ENCODE data around the gene IKZF3. TPM values are rescaled to one million over a fixed set of nuclear protein-coding genes. Genes with fewer than 3 reads are reported as not detected.
"Not testable (repeated sequence)": the region's sequence is repeated elsewhere in the genome, so short reads cannot be mapped to it uniquely, and the experiment has no call there.

Gene IKZF3
- polyA plus RNA-seq, 3 donors: 0.18 to 0.27 (median 0.21) TPM

- no peak for DNase-seq (ENCODE audit: low read depth in 3 of 3, low spot score in 2 of 3)
Measured at GRCh38 chr17:39787041-39787440, 77.1 kb downstream of the IKZF3 start.

DNA sequence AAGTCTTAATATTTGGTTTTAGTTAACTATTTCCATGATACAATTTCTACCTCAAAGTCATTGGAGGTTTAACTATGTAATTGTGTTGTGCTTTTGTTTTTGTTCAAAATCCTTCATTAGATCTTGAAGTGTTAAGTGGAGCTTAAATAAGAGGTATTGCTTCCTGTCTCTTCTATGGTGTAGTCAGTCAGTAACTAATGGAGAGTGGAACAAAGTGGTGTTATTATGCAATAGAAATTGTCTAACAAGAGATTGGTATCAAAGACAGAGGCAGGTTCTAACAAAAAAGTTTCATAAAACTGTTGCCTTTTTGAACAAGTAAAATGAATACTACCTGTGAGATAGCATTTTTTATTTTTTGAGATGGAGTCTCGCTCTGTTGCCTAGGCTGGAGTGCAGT, 81.1 kb downstream of the IKZF3 start:
- no peak for DNase-seq (ENCODE audit: low read depth in 3 of 3, low spot score in 2 of 3)

DNA sequence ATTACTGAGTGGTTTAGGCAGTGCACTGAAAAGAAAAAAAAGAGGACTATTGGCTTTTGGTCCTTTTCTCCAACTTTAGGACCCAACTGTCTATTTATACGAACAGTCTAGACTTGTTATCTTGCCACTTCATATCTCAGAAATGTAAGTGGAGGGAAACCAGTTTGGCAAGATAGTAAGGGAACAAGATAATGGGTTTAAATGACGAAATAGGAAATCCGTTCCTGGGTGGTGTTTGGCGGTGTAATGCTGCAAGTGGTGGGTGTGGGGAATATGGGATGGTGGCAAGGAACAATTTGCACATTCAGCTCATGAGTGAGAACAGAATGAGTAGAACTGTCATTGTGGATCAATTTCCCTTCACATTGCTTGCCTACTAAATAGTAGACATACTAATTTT, 81.6 kb downstream of the IKZF3 start:
- no peak for DNase-seq (ENCODE audit: low read depth in 3 of 3, low spot score in 2 of 3)

GRCh38 chr17:39781861-39782213, 82.3 kb downstream of the IKZF3 start:
- no peak for DNase-seq (ENCODE audit: low read depth in 3 of 3, low spot score in 2 of 3)

GRCh38 chr17:39781031-39781860, 82.9 kb downstream of the IKZF3 start:
- no peak for DNase-seq (ENCODE audit: low read depth in 3 of 3, low spot score in 2 of 3)

GRCh38 chr17:39777534-39778365, 86.4 kb downstream of the IKZF3 start:
- no peak for DNase-seq (ENCODE audit: low read depth in 3 of 3, low spot score in 2 of 3)

DNA sequence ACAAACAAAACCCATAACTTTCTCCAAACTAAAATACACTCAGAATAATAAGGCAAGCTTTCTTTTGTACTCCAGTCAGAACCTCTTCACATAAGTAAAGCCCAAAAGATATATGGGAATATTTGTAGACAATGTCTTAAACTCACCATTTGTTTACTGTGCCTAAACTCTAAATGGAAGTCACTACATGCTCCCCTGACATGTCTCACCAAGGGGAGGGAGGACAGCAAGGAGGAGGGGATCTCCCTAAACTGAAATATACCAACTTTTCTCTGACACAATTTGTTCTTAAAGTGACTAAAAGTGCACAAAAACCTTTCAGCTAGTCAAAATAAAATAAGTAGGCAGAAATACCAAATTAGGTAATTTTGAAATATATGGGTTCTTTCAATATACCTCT, 87.9 kb downstream of the IKZF3 start:
- no peak for DNase-seq (ENCODE audit: low read depth in 3 of 3, low spot score in 2 of 3)

GRCh38 chr17:39775031-39775430, 89.1 kb downstream of the IKZF3 start:
- DNase-seq (ENCODE audit: low read depth in 3 of 3, low spot score in 2 of 3): no peak

DNA sequence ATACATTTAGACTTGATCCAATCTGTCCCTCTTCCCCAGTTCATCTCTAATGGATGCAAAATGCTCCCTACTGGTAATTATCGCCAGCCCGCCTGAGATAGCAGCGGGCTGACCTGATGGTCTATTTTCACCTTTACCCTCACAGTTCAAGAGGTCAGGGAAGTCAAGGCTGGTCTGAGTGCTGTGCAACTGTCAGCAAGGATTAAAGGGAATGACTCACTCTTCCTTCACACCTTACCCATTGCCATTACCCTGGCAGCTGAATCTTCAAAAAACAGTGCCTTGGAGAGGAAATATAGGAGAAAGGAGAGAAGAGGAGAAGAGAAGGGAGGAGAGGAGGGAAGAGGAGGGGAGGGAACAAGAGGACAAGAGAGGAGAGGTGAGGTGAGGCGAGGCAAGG, 90.1 kb downstream of the IKZF3 start:
- no peak for DNase-seq (ENCODE audit: low read depth in 3 of 3, low spot score in 2 of 3)

DNA sequence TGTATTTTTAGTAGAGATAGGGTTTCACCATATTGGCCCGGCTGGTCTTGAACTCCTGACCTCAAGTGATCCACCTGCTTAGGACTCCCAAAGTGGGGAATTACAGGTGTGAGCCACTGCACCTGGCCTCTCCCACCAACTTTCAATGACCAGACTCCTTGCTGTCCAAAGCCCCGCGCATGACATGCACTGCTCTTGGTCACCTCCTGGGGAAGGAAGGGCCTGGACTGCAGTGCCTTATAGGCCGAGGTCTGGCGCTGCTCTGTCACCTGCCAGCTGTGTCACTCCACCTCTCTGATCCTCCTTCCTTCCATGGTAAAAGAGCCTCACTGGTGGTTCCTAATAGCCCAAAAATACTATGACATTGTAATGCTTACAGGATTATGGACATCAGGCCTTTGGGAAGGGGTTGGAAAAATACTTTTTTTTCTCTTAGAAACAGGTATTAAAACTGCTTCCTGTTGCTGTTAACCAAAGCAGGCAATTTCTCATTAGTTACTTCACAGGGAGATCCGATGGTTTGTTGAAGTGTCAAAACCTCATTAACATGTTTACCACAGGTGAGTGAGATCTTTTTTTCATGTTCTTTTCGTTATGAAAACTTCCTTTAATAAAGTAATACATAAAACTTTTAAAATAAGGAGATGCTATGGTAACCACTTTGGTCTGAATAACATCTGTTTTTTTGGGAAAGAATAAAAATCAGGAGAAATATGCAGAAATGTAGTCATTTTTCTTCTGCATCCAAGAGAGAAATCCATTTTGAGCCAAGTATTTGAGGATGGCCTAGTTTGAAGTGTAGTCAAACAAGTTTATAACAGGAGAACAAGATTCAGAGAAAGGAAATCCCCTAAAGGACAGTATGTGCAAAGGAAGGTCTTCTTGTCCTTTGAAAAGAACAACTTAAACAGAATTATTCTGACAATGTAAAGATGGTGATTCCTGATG, 90.9 kb downstream of the IKZF3 start:
- no peak for DNase-seq (ENCODE audit: low read depth in 3 of 3, low spot score in 2 of 3)

DNA sequence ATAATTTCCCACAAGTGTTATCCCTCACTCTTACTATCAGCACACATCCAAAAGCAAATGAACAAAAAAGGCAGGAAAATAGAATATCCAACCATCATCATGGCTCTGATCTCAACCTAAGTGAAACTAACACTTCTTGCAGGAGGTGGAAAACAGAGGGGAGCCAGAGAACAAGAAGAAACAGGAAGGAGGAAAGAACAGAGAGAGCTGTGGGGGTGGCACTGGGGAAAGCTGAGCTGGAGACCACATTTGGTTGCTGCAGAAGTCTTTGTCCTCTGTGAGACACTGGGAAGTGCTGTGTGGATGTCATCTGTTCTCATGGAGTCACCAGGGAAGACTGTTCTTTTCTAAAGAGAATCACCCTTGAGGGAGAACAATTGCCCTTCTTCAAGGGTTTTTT, 91.7 kb downstream of the IKZF3 start:
- DNase-seq (ENCODE audit: low read depth in 3 of 3, low spot score in 2 of 3): no peak

- no peak for DNase-seq (ENCODE audit: low read depth in 3 of 3, low spot score in 2 of 3)
Measured at GRCh38 chr17:39769974-39770587, 94.0 kb downstream of the IKZF3 start.

GRCh38 chr17:39767147-39767546, 97.0 kb downstream of the IKZF3 start:
- DNase-seq (ENCODE audit: low read depth in 3 of 3, low spot score in 2 of 3): no peak

- DNase-seq (ENCODE audit: low read depth in 3 of 3, low spot score in 2 of 3): no peak
Measured at GRCh38 chr17:39765766-39766165, 98.3 kb downstream of the IKZF3 start.

- no peak for DNase-seq (ENCODE audit: low read depth in 3 of 3, low spot score in 2 of 3)
Measured at GRCh38 chr17:39765175-39765574, 98.9 kb downstream of the IKZF3 start.

DNA sequence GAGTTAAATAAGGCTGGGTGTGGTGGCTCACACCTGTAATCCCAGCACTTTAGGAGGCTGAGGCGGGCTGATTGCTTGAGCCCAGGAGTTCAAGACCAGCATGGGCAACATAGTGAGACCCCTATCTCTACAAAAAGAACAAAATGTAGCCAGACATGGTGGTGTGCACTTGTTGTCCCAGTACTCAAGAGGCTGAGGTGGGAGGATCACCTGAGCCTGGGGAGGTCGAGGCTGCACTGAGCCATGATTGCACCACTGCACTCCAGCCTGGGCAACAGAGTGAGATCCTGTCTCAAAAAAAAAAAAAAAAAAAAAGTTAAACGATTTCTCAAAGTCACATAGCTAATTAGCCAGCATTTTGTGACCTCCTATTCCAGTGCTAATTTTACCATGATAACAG, 99.9 kb downstream of the IKZF3 start:
- not testable (repeated sequence) for DNase-seq (ENCODE audit: low read depth in 3 of 3, low spot score in 2 of 3)

- no peak for DNase-seq (ENCODE audit: low read depth in 3 of 3, low spot score in 2 of 3)
Measured at GRCh38 chr17:39763051-39763820, 100.9 kb downstream of the IKZF3 start.

DNA sequence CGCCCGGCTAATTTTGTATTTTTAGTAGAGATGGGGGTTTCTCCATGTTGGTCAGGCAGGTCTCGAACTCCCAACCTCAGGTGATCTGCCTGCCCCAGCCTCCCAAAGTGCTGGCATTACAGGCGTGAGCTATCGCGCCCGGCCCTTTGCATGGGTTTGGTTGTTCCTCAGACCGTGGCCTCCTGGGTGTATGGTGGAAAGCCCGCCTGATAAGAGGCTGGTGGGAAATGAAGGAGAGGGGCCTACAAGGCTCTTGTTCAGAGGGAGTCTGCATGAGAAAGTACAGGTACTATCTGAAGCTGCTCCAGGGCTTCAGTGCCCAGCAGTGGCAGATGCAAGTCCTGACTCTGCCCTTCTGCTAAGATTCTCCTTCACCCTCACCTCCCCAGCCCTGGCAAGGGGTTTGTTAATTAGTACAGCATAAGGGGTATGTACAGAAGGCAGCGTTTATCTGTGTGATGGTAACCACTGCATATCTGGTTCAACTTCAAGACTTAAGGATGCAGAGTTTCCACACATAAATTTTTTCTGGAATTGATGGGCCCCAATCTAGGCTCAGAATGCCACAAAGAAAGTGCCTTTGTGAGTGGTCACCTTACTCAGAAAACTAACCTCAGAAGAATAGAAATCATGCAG, 102.1 kb downstream of the IKZF3 start:
- DNase-seq (ENCODE audit: low read depth in 3 of 3, low spot score in 2 of 3): no peak

DNA sequence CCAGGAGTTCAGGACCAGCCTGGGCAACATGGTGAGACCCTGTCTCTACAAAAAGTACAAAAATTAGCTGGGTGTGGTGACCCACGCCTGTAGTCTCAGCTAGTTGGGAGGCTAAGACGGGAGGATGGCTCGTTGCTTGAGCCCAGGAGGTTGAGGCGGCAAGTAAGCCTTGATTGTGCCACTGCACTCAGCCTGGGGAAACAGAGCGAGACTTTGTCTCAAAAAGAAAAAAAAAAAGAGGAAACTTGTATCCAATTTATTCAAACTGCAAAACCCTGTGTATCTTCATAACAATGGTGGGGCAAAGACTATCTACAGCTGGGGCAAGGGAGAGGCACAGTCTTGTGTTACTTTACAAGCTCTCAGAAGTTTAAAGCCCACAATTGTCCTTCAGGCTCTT, 104.9 kb downstream of the IKZF3 start:
- DNase-seq (ENCODE audit: low read depth in 3 of 3, low spot score in 2 of 3): no peak
